CD4-positive, alpha-beta T cell treated with Interleukin-2 at 100 ng/mL for 4 hours (primary cell): ENCODE results near the gene TFPT.
"Not testable (repeated sequence)": the region's sequence is repeated elsewhere in the genome, so short reads cannot be mapped to it uniquely, and the experiment has no call there.

Experiments used
- DNase-seq: peaks from one replicate; pipeline ENCODE4 v3.0.0-alpha.2; 2020; ENCODE audit warnings: low spot score

TFPT gene

DNA sequence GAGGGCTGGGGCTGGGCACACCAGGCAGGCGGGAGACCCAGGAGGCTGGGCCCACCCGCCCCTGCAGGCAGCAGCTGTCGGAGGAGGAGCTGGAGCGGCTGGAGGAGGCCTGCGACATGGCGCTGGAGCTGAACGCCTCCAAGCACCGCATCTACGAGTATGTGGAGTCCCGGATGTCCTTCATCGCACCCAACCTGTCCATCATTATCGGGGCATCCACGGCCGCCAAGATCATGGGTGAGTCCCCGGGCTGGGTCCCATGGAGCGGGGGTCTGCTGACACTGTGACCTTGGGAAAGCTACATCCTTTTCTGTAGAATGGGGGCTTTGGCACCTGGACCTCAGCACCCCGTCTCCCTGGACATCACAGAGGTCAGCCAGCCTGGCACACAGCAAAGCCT lies 8.2 kb upstream of the TFPT start:
- DNase-seq, result no peak

DNA sequence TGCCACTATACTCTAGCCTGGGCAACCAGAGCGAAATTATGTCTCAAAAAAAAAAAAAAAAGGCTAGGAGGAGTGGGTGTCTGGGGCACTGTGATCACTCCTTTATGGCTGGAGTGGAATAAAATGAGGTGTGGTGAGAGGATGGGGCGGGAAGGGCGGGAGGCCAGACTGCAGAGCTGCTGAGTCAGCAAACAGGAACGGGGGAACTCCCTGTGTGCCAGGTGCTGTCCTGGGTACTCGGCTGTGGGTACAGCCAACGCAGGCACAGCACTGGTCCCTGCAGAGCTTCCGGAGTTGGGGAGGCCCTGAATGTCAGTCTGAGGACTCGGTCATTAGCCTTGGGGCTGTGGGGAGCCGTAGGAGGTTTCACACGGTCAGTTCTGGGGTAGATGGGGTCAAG lies 5.8 kb upstream of the TFPT start:
- no peak for DNase-seq

DNA sequence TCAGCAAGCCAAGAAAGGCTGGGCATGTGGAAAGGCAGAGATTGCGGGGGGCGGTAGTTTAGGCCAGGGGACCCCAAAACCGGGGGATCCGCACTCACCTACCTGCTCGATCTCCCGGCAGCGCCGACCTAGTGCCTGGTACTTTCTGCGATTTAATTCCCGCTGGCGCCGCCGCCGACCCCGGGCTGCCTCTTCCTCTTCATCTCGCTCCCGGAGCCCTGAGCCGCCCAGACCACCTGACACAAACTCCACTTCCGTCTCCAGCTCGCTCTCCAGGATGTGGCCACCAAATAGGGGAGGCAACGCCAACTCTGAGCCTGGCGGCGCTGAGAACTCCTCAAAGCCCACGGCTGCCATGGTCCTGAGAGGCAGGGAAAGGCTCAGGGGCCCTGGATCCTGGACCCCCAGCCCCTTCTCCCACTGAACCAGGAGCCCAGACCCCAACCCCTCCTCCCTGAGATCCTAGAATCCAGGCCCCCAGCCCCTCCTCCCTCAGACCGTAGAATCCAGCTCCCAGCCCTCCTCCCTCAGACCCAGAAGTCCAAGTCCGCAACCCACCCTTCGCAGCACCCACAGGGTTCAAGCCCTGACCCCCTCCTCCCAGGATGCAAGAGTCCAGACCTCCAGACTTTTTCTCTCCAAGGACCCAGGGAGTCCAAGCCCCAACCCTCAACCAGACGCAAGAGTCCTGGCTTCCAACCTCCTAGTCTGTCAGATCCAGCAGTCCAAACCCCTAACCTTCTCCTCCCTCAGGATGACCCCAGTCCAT lies 933 bp downstream of the TFPT start:
- peak; percentile 46 for DNase-seq

DNA sequence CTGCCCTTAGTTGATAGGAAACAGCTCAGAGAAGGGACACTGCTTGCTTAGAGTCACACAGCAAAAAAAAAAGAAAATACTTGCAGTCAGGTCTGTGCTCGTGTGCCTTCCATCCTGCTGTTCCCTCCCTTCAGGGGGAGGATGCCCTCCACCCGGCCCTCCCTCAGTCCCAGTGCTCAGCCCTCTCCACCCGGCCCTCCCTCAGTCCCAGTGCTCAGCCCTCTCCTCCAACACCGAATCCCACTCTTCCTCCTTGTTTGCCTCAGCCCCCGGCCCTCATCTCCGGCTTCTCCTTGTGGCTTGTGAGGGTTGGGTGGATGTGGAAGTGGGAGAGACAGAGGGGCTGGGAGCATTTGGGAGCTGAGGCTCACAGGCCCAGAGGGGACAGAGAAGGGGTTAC lies 5.8 kb downstream of the TFPT start:
- no peak for DNase-seq

DNA sequence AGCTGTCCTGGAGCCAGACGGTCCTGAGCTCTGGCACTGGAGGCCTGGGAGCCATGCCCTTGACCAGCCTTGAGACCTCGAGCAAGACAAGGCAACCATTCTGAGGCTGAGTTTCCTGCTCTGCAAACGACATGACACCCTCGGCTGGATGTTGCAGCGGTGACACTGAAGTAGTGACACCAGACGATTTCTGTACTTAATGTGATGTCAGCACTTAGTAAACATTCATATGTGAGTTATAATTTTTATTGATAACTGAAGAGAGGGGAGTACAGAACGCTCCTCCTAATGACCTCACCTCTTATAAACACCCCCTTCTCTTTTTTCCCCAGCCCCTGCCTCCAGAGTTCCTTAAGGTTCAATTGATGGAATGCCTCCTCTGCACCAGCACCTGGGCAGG lies 7.0 kb downstream of the TFPT start:
- DNase-seq, result no peak

DNA sequence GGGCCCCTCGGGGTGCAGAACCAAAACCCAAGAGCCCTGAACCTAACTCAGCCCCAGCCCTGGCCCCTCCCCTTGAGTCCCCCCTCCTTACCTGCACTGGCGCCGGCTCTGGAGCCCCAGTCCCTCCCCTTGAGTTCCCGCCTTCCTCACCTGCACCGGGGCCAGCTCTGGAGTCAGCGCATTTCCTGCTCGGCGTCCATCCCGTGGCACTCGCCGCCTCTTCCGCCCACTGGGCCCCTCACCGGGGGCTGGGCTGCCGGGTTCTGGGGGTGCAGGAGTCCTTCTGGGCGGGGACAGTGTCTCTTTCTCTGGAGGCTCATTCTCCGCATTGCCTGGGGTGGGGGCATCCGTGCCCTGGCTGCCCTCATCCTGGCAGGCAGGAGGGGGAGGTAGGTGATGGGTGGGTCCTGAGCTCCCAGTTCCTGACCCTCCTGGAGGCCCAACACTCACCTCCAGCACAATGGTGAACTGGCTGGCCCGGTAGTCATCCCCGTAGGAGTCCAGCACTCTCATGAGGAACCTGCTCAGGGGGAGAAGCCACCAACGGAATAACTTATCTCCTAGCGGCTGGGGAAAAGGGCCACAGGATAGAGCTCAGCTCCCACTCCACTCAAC lies 7.5 kb downstream of the TFPT start:
- DNase-seq, result no peak

DNA sequence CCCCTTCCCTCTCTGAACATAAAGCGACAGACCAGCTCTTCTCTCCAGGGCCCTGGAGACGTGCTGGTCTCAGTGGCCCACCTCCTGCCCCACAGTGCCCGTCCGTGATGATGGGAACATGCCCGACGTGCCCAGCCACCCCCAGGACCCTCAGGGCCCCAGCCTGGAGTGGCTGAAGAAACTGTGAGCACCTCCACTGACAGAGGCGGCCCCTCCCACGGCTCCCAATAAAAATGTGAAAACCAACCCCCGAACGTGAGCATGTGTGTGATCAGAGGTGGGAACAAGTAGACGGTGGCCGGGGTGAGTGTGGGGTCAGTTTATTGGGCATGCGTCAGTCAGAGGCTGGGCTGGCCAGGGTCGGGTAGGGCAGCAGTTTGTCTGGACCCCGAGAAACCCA lies 8.7 kb downstream of the TFPT start:
- no peak for DNase-seq

DNA sequence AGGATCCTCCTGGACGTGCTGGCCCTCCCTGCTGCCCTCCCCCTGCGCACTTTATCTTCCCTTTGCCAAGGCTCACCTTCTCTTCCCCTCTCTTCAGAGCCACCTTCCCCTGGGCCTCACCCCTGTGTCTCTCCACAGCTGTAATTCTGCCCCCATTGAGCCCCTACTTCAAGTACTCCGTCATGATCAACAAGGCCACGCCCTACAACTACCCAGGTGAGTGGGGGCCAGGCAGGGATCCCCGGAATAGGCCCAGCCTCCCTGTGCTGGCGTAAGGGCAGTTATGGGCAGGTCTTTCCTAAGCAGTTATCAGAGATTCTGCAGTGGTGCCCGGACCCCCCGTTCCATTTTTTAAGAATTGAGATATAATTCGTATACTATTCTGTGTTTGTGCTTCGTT lies 9.7 kb downstream of the TFPT start:
- DNase-seq, result no peak

DNA sequence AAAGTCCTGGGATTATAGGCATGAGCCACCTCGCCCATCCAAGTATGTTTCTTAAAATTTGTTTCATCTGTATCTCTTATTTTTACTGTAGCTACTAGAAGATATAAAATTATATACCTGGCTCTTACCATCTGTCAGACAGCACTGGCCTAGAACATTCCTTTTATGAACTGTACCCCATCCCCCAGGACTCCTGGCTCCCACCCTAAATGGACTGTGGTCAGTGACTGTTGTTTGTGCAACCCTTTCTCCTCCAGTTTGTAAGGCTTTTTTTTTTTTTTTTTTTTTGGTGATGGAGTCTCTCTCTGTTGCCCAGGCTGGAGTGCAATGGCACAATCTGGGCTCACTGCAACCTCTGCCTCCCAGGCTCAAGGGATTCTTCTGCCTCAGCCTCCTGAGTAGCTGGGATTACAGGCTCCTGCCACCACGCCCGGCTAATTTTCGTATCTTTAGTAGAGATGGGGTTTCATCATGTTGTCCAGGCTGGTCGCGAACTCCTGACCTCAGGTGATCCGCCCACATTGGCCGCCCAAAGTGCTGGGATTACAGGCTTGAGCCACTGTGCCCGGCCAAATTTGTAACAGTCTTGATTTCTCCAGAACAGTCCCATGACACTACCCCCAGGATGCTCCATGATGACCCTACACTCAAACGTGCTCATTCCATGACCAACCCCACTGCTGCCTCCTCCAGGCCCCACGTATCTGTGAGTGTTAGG lies 10.3 kb downstream of the TFPT start:
- no peak for DNase-seq

DNA sequence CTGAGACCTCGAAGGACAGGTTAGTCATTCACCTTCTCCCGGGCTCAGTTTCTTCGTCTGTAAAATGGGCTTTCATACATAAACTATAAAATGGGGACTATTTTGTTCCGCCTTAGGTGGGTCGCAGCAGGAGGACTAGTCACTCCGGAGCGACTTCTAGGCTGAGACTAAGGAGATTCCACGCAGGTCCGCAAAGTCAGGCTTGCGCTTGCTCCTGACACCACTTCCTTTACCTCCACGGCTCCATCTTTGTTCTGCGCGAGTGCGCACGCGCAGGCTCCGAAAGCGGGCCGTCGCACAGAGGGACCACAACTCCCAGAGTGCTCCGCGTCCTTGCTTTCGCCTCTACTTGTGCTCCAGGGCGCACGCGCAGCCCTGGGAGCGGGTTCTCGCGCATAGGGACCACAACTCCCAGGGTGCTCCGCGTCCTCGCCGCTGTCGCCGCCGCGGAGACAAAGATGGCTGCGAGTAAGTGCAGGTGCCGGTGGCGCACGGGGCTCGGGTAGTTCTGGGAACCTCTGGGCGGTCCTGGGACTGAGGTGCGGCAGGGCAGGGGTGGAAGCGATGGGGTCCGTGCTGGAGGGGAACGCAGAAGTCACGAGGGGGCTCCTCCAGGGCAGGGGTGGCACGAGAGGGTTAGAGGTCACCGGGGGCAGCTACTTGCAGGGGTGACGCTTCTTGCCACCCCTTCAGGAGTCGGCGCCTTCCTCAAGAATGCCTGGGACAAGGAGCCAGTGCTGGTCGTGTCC lies 12.9 kb downstream of the TFPT start, which contains the start of gene NDUFA3:
TSS of gene NDUFA3 (plus strand) at position 435 of the 749 bp plus-strand sequence. CDS start at position 459, 24 bp downstream.
- DNase-seq, result peak; percentile 99

DNA sequence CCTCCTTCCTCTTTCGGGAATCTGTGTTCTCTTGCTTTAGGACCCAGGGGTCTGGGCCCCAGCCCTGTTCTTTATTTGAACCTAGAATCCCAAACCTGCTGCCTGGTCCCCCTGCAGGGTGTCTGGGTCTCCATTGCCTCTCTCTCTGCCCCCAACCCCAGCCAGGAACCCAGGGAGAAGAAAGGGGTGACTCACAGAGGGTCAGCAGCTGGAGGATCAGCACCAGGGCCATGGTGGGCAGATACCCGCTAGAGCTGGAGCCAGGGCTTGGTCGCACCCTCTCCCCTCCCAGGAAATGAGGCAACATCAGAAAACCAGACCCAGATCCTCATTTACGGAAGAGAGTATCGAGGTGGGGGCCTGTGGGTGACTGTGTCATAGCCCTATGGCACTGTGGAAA lies 14.9 kb downstream of the TFPT start, which contains the start of gene OSCAR:
TSS of gene OSCAR (minus strand) at position 243 of the 400 bp plus-strand sequence. CDS start at position 232, 11 bp downstream.
- no peak for DNase-seq

DNA sequence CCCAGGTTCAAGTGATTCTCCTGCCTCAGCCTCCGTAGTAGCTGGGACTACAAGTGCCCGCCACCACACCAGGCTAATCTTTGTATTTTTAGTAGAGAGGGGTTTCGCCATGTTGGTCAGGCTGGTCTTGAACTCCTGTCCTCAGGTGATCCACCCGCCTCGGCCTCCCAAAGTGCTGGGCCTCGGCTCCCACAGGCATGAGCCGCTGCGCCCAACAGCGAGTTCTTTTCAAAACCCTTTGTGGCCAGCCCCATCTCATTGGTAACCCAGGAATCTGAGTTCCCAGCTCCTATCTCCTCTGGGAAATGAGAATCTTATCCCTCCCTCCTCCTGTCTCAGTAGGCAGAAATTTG lies 15.6 kb downstream of the TFPT start:
- DNase-seq, result not testable (repeated sequence)

DNA sequence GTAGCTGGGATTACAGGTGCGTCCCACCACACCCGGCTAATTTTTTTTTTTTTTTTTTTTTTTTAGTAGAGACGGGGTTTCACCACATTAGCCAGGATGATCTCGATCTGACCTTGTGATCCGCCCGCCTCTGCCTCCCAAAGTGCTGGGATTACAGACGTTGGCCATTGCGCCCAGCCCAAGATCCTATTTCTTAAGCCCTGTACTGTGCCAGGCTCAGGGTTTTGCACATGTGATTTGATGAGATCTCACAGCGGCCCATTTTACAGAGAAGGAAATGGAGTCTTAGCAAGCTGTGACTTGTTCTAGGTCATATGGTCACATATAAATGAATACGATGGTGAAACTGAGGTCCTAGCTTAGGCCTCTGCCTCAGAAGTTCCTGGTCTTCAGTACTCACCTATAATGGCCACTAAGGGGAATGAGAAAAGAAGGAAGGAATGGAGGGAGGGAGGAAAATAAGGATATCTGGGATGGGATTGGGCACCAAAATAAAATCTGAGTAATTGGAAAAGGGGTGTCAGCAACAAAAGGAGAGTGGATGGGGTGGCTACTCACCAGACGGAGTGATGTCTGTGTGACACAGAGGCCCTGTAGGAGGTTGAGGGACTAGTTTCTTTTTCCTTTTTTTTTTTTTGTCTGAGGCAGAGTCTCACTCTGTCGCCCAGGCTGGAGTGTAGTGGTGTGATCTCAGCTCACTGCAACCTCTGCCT lies 16.1 kb downstream of the TFPT start:
- DNase-seq, result no peak

DNA sequence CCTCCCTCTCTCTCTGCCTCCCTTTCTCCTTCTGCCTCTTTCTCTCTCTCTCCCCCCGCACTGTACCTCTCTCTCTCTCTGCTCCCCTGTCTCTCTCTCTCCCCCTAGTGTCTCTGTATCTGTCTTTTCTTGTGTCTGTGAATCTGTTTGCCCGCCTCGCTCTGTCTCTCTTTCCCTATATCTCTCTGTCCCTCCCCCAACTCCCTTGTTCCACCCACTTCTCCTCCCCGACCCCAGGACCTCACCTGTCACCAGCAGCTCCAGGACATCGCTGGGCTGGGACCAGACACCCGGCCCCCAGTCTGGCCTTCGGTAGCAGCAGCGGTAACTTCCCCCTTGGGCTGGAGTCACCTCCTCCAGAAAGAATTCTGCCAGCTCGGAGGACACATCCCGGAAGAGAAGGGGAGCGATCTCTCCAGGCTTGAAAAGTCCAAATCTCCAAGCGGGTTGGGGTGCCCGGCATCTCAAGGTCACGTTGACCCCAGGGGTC lies 18.8 kb downstream of the TFPT start:
- DNase-seq, result peak; percentile 37

DNA sequence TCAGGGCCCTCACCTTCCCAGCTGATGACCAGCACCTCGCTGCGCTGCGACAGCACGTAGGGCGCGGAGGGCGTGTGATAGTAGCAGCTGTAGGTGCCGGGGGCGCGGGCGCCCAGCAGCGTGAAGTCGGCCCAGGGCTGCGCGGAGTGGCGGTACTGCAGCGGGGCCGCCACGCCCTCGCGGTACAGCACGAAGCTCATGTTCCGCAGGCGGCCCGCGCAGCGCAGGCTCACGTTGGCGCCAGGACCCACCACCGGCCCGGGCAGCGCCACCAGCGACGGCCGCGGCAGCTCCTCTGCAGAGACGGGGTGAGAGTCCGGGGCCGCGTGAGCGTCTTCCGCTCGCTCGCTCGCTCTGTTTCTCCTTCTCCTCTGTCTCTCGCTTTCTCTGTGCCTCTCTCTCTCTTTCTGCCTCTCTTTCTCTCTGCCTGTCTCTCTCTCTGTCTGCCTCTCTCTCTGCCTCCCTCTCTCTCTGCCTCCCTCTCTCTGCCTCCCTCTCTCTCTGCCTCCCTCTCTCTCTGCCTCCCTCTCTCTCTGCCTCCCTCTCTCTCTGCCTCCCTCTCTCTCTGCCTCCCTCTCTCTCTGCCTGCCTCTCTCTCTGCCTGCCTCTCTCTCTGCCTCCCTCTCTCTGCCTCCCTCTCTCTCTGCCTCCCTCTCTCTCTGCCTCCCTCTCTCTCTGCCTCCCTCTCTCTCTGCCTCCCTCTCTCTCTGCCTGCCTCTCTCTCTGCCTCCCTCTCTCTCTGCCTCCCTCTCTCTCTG lies 19.4 kb downstream of the TFPT start:
- DNase-seq, result peak; percentile 48

DNA sequence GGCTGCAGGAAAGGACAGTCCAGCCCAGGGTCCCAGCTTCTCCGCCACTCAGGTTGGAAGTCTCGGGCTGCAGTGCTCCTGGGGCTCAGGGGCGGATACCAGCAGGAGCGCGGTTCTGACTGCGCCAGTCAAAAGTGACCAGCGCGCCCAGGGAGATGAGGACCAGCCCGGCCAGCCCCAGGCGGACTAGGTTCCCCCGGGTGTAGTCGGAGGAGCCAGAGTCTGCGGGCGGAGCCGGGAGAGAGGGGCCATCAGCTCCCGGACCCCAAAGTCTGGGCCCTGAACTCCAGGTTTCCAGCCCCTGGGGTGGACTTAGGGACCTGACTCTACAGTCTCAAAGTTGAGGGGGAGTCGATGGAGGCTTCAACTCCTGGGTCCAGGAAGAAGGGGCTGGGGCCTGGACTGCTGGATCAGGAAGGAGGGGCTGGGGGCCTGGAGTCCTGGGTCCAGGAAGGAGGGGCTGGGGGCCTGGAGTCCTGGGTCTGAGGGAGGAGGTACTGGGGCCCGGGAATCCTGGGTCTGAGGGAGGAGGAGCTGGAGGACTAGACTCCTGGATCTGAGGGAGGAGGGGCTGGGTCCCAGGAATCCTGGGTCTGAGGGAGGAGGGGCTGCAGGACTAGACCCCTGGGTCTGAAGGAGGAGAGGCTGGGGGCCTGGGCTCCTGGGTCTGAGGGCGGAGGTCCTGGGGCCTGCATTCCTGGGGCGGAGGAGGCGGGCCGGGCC lies 20.2 kb downstream of the TFPT start:
- no peak for DNase-seq

DNA sequence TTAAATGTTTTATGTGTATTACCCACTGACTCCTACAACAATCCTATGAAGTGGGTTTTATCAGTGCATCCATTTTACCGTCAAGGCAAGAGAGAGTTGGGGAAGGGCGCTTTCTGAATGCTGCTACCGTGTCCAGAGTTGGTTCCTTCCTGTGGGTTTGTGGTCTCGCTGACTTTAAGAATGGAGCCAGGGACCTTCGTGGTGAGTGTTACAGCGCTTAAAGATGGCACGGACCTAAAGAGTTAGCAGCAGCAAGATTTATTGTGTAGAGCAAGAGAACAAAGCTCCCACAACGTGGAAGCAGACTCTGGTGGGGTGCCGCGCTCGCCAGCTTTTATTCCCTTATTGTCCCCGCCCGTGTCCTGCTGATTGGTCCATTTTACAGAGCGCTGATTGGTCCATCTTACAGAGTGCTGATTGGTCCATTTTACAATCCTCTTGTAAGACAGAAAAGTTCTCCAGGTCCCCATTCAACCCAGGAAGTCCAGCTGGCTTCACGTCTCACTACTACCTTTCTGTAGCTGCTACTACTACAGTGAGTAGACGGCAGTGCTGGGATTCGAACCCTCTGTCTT lies 20.9 kb downstream of the TFPT start:
- no peak for DNase-seq

DNA sequence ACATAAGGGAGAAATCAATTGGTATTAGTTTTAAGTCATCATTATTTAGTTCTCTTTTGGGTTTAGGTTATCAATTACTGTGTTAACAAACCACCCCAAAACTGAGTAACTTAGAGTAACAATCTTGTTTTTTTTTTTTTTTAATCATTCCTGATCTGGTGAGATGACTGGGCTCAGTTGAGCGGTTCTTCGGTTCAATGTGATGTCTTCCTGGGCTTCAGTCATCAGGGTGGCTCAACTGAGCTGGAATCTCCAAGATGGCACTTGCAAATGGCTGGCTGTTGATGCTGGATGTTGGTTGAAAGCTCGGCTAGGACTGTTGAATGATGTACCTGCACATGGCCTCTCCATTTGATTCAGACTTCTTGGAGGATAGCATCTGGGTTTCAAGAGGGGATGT lies 31.0 kb downstream of the TFPT start:
- no peak for DNase-seq

DNA sequence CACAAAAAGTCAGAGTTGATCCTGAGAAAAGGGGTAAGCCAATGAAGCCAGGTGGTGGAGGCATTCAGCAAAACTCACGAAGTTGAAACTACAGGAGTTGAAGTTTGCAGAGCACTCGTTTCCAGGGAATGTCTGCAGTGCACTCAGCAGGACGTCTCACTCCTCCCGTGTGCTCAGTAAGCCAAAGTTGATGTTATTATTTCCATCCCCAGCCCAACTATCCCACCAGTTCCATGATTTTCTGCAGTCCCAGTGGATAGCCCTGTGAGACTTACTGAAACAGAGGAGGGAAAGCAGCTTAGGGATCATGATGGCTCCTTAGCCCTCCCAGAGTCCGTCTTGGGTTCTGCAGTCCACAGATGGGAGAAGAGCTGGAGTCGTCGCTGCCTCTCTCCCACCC lies 34.4 kb downstream of the TFPT start, which contains the start of gene TARM1:
TSS of gene TARM1 (minus strand) at position 334 of the 400 bp plus-strand sequence. CDS start at position 309, 25 bp downstream.
- no peak for DNase-seq

DNA sequence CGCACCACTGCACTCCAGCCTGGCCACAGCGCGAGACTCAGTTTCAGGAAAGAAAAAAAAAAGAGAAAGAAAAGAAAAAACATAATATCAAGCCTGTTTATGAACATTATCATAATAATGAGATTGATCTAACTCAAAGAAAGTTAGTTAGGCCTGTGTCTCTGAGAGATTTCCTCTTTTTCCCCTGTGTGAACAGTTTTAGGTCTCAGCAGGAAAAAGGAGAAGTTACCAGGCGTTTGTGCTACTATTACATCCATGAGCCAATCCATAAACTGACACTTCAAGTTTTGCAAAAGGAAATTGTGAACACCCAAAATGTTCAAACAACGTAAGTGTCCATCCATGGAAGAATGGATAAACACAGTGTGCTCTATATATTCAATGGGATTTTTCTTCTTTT lies 38.1 kb downstream of the TFPT start:
- DNase-seq, result no peak
